Hepatocyte (in vitro differentiated cells): ENCODE data around the gene AFAP1. TPM values are rescaled to one million over a fixed set of nuclear protein-coding genes. Genes with fewer than 3 reads are reported as not detected.
"Not testable (repeated sequence)": the region's sequence is repeated elsewhere in the genome, so short reads cannot be mapped to it uniquely, and the experiment has no call there.

Experiments
- DNase-seq: peaks from one replicate; pipeline ENCODE4 v3.0.0-alpha.2; 2016; ENCODE audit warnings: low spot score
- H2AFZ ChIP-seq: fragments of 200-600 bp; sonication (generic); 2 replicates; pipeline ENCODE4 v1.6.0; 2016; ENCODE audit warnings: antibody characterized with exemption, mild to moderate bottlenecking
- H3K27ac ChIP-seq: fragments of 200-600 bp; sonication (generic); 2 replicates; pipeline ENCODE4 v1.5.1; 2016; ENCODE audit warnings: mild to moderate bottlenecking
- H3K27me3 ChIP-seq: fragments of 200-600 bp; sonication (generic); 2 replicates; pipeline ENCODE4 v1.6.1; 2016
- H3K36me3 ChIP-seq: fragments of 200-600 bp; sonication (generic); replicated peaks from 2 replicates; pipeline ENCODE4 v1.5.1; 2016; ENCODE audit warnings: low read depth; ENCODE audit not compliant: insufficient read depth
- H3K4me1 ChIP-seq: fragments of 200-600 bp; sonication (generic); 2 replicates; pipeline ENCODE4 v1.5.1; 2016; ENCODE audit warnings: mild to moderate bottlenecking, moderate library complexity; ENCODE audit not compliant: insufficient read depth
- H3K4me2 ChIP-seq: fragments of 200-600 bp; sonication (generic); 2 replicates; pipeline ENCODE4 v1.6.0; 2016
- H3K4me3 ChIP-seq: fragments of 200-600 bp; sonication (generic); 2 replicates; pipeline ENCODE4 v1.5.1; 2016; ENCODE audit warnings: mild to moderate bottlenecking
- H3K79me2 ChIP-seq: fragments of 200-600 bp; sonication (generic); 2 replicates; pipeline ENCODE4 v1.6.0; 2017; ENCODE audit warnings: mild to moderate bottlenecking
- H3K9me2 ChIP-seq: fragments of 200-600 bp; sonication (generic); replicated peaks from 2 replicates; pipeline ENCODE4 v1.6.0; 2017; ENCODE audit warnings: mild to moderate bottlenecking; ENCODE audit not compliant: insufficient read depth
- H3K9me3 ChIP-seq: fragments of 200-600 bp; sonication (generic); 2 replicates; pipeline ENCODE4 v1.5.1; 2016; ENCODE audit warnings: low read depth, mild to moderate bottlenecking
- H4K20me1 ChIP-seq: fragments of 200-600 bp; sonication (generic); 2 replicates; pipeline ENCODE4 v1.6.0; 2016; ENCODE audit warnings: mild to moderate bottlenecking; ENCODE audit not compliant: insufficient read depth, poor library complexity, severe bottlenecking
- CTCF ChIP-seq: fragments of 200-600 bp; sonication (generic); IDR thresholded peaks from 2 replicates; pipeline ENCODE4 v1.5.1; 2016; ENCODE audit warnings: antibody characterized with exemption, mild to moderate bottlenecking; ENCODE audit not compliant: poor library complexity
- EZH2 ChIP-seq: fragments of 200-600 bp; sonication (generic); IDR thresholded peaks from 2 replicates; pipeline ENCODE4 v1.6.1; 2016; ENCODE audit warnings: antibody characterized with exemption, mild to moderate bottlenecking, borderline replicate concordance
- EZH2phosphoT487 ChIP-seq: fragments of 200-600 bp; sonication (generic); IDR thresholded peaks from one replicate; pipeline ENCODE4 v1.6.1; 2018; ENCODE audit warnings: antibody characterized with exemption, mild to moderate bottlenecking, low read depth, moderate library complexity; ENCODE audit not compliant: unreplicated experiment, severe bottlenecking
- WGBS: methylation state at CpG from one replicate; pipeline ENCODE4 v1.1.6; 2016; ENCODE audit warnings: low lambda C conversion rate; ENCODE audit errors: missing lambda C conversion rate; 5-methylcytosine and 5-hydroxymethylcytosine counted together
- polyA plus RNA-seq: library from polyadenylated mRNA; unstranded; fragments of >200 nt; fragmentation: Nextera tagmentation; extraction: Ambion mirVana; gene quantifications from 2 replicates; pipeline ENCODE4 v1.2.1, GENCODE V29; 2016
- total RNA-seq: library from RNA; depleted of rRNA; stranded (reverse); fragments of >200 nt; gene quantifications from 2 replicates; pipeline ENCODE4 v1.2.3, GENCODE V29; 2014

Gene AFAP1
- total and polyA plus RNA-seq, 2 experiments from 2014 or later, result 9.3 to 16.2 TPM

GRCh38 chr4:7924570-7924969 is 15.1 kb downstream of the AFAP1 start:
- TF ChIP-seq EZH2phosphoT487 (no peak), EZH2 (no peak), CTCF (no peak)
- Histone ChIP-seq H3K27ac (no peak overlapping the region), H3K4me3 (no peak overlapping the region), H3K9me2 (no peaks in the 10 kb centered on the region), H3K4me1 (peaks cover 1% of the 10 kb centered on the region), H3K9me3 (no peaks in the 10 kb centered on the region), H4K20me1 (peaks cover 7% of the 10 kb centered on the region), H3K27me3 (no peaks in the 10 kb centered on the region), H3K79me2 (peaks cover 90% of the 10 kb centered on the region), H3K36me3 (no peaks in the 10 kb centered on the region), H2AFZ (no peak overlapping the region), H3K4me2 (no peak overlapping the region)
- DNase-seq, result no peak
- 90% methylated on average over 4 of the region's 4 CpGs for WGBS

- no peak for TF ChIP-seq EZH2
- TF ChIP-seq EZH2phosphoT487, result no peak
- TF ChIP-seq CTCF, result no peak
- no peak overlapping the region for H3K4me2 ChIP-seq
- H3K27ac ChIP-seq, result no peak overlapping the region
- DNase-seq, result no peak
- no peaks in the 10 kb centered on the region for H3K36me3 ChIP-seq
- H2AFZ ChIP-seq, result no peak overlapping the region
- WGBS, result 63% methylated on average over 7 of the region's 7 CpGs
- no peaks in the 10 kb centered on the region for H3K27me3 ChIP-seq
- H3K4me3 ChIP-seq, result no peak overlapping the region
- H3K9me3 ChIP-seq, result no peaks in the 10 kb centered on the region
- H4K20me1 ChIP-seq, result peaks cover 5% of the 10 kb centered on the region
- no peaks in the 10 kb centered on the region for H3K9me2 ChIP-seq
- H3K4me1 ChIP-seq, result no peaks in the 10 kb centered on the region
- H3K79me2 ChIP-seq, result peaks cover 91% of the 10 kb centered on the region
Observed at GRCh38 chr4:7924163-7924562, 15.5 kb downstream of the AFAP1 start.

- Histone ChIP-seq H3K4me2 (no peak overlapping the region), H4K20me1 (no peaks in the 10 kb centered on the region), H3K79me2 (peaks cover 81% of the 10 kb centered on the region), H3K27me3 (no peaks in the 10 kb centered on the region), H3K4me3 (no peak overlapping the region), H3K4me1 (no peaks in the 10 kb centered on the region), H3K27ac (no peak overlapping the region), H3K9me2 (no peaks in the 10 kb centered on the region), H2AFZ (no peak overlapping the region), H3K9me3 (no peaks in the 10 kb centered on the region), H3K36me3 (no peaks in the 10 kb centered on the region)
- WGBS, result 92% methylated on average over 7 of the region's 7 CpGs
- no peak for DNase-seq
- TF ChIP-seq EZH2phosphoT487 (no peak), CTCF (no peak), EZH2 (no peak)
Observed at GRCh38 chr4:7922466-7922865, 17.2 kb downstream of the AFAP1 start.

GRCh38 chr4:7918981-7919380 is 20.7 kb downstream of the AFAP1 start:
- peaks cover 8% of the 10 kb centered on the region for H4K20me1 ChIP-seq

GRCh38 chr4:7918187-7918586 is 21.5 kb downstream of the AFAP1 start:
- H3K27me3 ChIP-seq, DNase-seq, H3K9me2 ChIP-seq, H4K20me1 ChIP-seq, H3K36me3 ChIP-seq, H3K27ac ChIP-seq, H2AFZ ChIP-seq, H3K4me1 ChIP-seq, H3K9me3 ChIP-seq, H3K4me2 ChIP-seq, H3K4me3 ChIP-seq: not testable (repeated sequence)
- 92% methylated on average over 16 of the region's 18 CpGs for WGBS
- peaks cover 87% of the 10 kb centered on the region for H3K79me2 ChIP-seq

More at GRCh38 chr4:7918981-7919380, 20.7 kb downstream of the AFAP1 start:
- DNase-seq, result no peak
- peaks cover 85% of the 10 kb centered on the region for H3K79me2 ChIP-seq
- no peak overlapping the region for H2AFZ ChIP-seq
- no peak overlapping the region for H3K4me2 ChIP-seq
- TF ChIP-seq CTCF (no peak), EZH2 (no peak), EZH2phosphoT487 (no peak)
- H3K9me3 ChIP-seq, result no peaks in the 10 kb centered on the region
- H3K9me2 ChIP-seq, result no peaks in the 10 kb centered on the region
- WGBS, result 74% methylated on average over 12 of the region's 12 CpGs
- no peaks in the 10 kb centered on the region for H3K36me3 ChIP-seq
- no peak overlapping the region for H3K27ac ChIP-seq
- no peaks in the 10 kb centered on the region for H3K4me1 ChIP-seq
- H3K4me3 ChIP-seq, result no peak overlapping the region
- H3K27me3 ChIP-seq, result no peaks in the 10 kb centered on the region
